ENCODE data around the gene ARL14EPL. TPM values are rescaled to one million over a fixed set of nuclear protein-coding genes. Genes with fewer than 3 reads are reported as not detected.

The ARL14EPL gene
- total RNA-seq, 6 donors from 2014 or later: not detected

GRCh38 chr5:115995351-115995750, 36.9 kb upstream of the ARL14EPL start:
- ATAC-seq (ENCODE audit: low FRiP score in 2 of 2) (no peak), DNase-seq (no peak)
- H3K9me3 ChIP-seq: no peaks in the 10 kb centered on the region
- H3K27me3 ChIP-seq: no peaks in the 10 kb centered on the region
- TF ChIP-seq EP300 (IDR thresholded peaks at IDR 0.05) (no peak), POLR2A (IDR thresholded peaks at IDR 0.05) (no peak), POLR2AphosphoS5 (IDR thresholded peaks at IDR 0.05) (no peak)
- TF ChIP-seq, protein P1, sequence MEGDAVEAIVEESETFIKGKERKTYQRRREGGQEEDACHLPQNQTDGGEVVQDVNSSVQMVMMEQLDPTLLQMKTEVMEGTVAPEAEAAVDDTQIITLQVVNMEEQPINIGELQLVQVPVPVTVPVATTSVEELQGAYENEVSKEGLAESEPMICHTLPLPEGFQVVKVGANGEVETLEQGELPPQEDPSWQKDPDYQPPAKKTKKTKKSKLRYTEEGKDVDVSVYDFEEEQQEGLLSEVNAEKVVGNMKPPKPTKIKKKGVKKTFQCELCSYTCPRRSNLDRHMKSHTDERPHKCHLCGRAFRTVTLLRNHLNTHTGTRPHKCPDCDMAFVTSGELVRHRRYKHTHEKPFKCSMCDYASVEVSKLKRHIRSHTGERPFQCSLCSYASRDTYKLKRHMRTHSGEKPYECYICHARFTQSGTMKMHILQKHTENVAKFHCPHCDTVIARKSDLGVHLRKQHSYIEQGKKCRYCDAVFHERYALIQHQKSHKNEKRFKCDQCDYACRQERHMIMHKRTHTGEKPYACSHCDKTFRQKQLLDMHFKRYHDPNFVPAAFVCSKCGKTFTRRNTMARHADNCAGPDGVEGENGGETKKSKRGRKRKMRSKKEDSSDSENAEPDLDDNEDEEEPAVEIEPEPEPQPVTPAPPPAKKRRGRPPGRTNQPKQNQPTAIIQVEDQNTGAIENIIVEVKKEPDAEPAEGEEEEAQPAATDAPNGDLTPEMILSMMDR (IDR thresholded peaks at IDR 0.05): no peak
- no peaks in the 10 kb centered on the region for H3K4me1 ChIP-seq
- no peak overlapping the region for H3K4me3 ChIP-seq
- no peaks in the 10 kb centered on the region for H3K36me3 ChIP-seq
- H3K27ac ChIP-seq: no peak overlapping the region
- WGBS, 2 donors: 92 to 95% methylated on average over 6 of the region's 6 CpGs

DNA sequence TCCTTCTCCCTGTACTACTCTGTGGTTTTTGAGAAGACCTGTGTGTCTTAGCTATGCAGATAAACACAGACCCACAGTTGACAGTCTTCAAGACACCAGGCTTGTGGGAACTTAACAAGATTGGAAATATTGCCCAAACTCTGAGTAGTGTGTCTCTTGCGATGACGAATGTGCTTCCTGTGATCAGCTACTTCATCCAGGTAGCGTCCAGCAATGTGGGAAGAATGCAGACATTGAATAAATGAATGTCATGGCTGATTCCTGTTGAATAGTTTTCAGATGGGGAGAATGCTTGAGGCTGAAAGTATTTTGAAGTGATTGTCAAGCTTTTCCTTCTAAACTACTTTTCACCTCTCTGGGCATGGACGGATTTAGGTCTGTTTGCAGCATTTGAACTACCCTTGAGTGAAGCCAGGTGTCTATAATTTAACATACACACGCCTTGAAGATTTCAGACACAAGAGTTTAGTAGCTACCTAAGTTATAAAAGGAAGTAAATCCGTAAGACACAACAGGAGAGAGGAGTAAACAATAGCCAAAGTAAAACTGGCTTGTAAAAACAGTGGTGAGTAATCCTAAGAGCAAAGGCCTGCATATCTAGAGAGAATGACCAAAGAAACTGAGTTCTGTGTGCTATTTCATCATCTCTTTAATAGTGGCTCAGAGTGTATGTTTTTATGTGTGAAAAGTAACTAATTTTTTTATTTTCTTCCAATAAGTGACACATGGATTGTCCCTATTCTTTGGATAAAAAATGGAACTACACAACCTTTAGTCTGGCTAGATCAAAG, 30.0 kb upstream of the ARL14EPL start:
- no peak overlapping the region for H3K27ac ChIP-seq
- no peak overlapping the region for H3K4me3 ChIP-seq
- ATAC-seq (ENCODE audit: low FRiP score in 2 of 2): no peak
- no peak for TF ChIP-seq POLR2A (IDR thresholded peaks at IDR 0.05)
- H3K36me3 ChIP-seq: no peaks in the 10 kb centered on the region
- no peaks in the 10 kb centered on the region for H3K9me3 ChIP-seq
- DNase-seq: no peak
- H3K27me3 ChIP-seq: no peaks in the 10 kb centered on the region
- 86 to 91% methylated on average over 6 of the region's 6 CpGs for WGBS, 2 donors
- H3K4me1 ChIP-seq: no peaks in the 10 kb centered on the region

- TF ChIP-seq POLR2AphosphoS5 (IDR thresholded peaks at IDR 0.05): no peak
- Histone ChIP-seq H3K9me3 (no peaks in the 10 kb centered on the region), H3K36me3 (no peaks in the 10 kb centered on the region), H3K27me3 (no peaks in the 10 kb centered on the region), H3K4me1 (no peaks in the 10 kb centered on the region), H3K4me3 (no peak overlapping the region), H3K27ac (no peak overlapping the region)
- ATAC-seq (ENCODE audit: low FRiP score in 2 of 2) (no peak), DNase-seq (no peak)
- WGBS, 2 donors: 76 to 88% methylated on average over 3 of the region's 3 CpGs
Measured at GRCh38 chr5:116004248-116004647, 28.0 kb upstream of the ARL14EPL start.

- DNase-seq (no peak), ATAC-seq (ENCODE audit: low FRiP score in 2 of 2) (no peak)
- Histone ChIP-seq H3K27ac (no peak overlapping the region), H3K27me3 (no peaks in the 10 kb centered on the region), H3K9me3 (no peaks in the 10 kb centered on the region), H3K36me3 (no peaks in the 10 kb centered on the region), H3K4me1 (no peaks in the 10 kb centered on the region), H3K4me3 (no peak overlapping the region)
- 67 to 68% methylated on average over 3 of the region's 3 CpGs for WGBS, 2 donors
- TF ChIP-seq POLR2A (IDR thresholded peaks at IDR 0.05) (no peak), POLR2AphosphoS5 (IDR thresholded peaks at IDR 0.05) (no peak), EP300 (IDR thresholded peaks at IDR 0.05) (no peak)
- TF ChIP-seq, protein P1 (IDR thresholded peaks at IDR 0.05): no peak
Measured at GRCh38 chr5:116009806-116010205, 22.5 kb upstream of the ARL14EPL start.

DNA sequence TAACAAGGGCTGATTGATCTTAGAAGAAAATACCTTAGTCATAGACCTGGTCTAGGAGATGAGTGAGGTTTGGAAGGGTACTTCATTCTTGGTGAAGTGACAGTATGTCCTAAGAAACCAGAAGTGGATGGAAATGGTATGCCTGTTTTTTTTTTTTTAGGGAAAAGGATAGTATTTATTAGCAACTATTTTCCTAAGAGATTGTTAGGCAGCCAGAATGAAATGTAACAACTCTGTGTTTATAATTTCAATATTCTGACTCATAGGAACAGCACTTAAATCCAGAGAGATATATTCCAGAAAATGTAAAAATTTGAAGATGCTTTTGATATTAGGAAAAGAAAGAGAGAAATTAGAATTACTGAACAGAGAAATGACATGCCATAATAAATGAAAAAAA, 21.2 kb upstream of the ARL14EPL start:
- H3K4me3 ChIP-seq: no peak overlapping the region
- no peaks in the 10 kb centered on the region for H3K27me3 ChIP-seq
- DNase-seq: no peak
- H3K9me3 ChIP-seq: no peaks in the 10 kb centered on the region
- no peak for TF ChIP-seq EP300 (IDR thresholded peaks at IDR 0.05)
- TF ChIP-seq POLR2A (IDR thresholded peaks at IDR 0.05): no peak
- no peak for TF ChIP-seq POLR2AphosphoS5 (IDR thresholded peaks at IDR 0.05)
- TF ChIP-seq, protein P1 (IDR thresholded peaks at IDR 0.05): no peak
- ATAC-seq (ENCODE audit: low FRiP score in 2 of 2): no peak
- H3K27ac ChIP-seq: no peak overlapping the region
- no peaks in the 10 kb centered on the region for H3K4me1 ChIP-seq
- H3K36me3 ChIP-seq: no peaks in the 10 kb centered on the region

DNA sequence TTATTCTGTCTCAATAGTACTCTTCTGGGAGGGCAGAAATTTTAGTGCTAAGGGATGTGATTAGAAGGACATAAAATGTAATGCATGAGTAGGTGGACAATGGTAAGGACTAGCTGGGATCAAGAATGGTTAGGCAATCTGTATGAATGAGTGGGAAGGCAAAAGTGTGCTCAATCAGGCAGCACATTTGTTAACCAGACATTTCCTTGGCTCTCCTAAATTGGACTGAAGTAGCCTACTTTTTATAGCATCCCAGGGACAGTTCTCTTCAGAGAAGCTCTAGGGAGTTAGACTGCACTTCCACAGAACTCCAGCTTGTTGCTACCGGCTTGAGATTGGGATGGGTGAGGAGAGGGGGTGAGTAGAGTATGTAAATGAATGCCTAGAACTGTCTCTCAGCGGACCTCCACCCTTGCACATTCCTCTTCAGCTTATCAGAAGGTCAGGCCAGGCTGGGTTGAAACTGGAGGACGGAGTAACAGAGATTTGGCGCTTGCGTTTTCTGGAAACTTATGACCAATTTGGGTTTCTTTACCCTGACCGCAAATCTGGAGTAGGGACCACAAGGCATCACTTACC, 19.0 kb upstream of the ARL14EPL start:
- peak in 1 of 2 donors; percentile 40 for ATAC-seq (ENCODE audit: low FRiP score in 2 of 2)
- H3K4me3 ChIP-seq: no peak overlapping the region
- H3K4me1 ChIP-seq: no peaks in the 10 kb centered on the region
- no peaks in the 10 kb centered on the region for H3K27me3 ChIP-seq
- TF ChIP-seq EP300 (IDR thresholded peaks at IDR 0.05): no peak
- TF ChIP-seq, protein P1 (IDR thresholded peaks at IDR 0.05): no peak
- no peak for TF ChIP-seq POLR2AphosphoS5 (IDR thresholded peaks at IDR 0.05)
- TF ChIP-seq POLR2A (IDR thresholded peaks at IDR 0.05): no peak
- no peak for DNase-seq
- H3K9me3 ChIP-seq: no peaks in the 10 kb centered on the region
- WGBS, 2 donors: 59 to 66% methylated on average over 6 of the region's 6 CpGs
- no peak overlapping the region for H3K27ac ChIP-seq
- no peaks in the 10 kb centered on the region for H3K36me3 ChIP-seq

Measured in upper lobe of left lung (tissue), 6 donors.